HG02973 (cell line): ENCODE data around the gene RCE1.

Source experiments
- ATAC-seq: cut with Tn5 transposase; IDR thresholded peaks from one replicate; pipeline ENCODE4 v1.9.1; 2021; ENCODE audit warnings: moderate library complexity; ENCODE audit not compliant: unreplicated experiment

The RCE1 gene

DNA sequence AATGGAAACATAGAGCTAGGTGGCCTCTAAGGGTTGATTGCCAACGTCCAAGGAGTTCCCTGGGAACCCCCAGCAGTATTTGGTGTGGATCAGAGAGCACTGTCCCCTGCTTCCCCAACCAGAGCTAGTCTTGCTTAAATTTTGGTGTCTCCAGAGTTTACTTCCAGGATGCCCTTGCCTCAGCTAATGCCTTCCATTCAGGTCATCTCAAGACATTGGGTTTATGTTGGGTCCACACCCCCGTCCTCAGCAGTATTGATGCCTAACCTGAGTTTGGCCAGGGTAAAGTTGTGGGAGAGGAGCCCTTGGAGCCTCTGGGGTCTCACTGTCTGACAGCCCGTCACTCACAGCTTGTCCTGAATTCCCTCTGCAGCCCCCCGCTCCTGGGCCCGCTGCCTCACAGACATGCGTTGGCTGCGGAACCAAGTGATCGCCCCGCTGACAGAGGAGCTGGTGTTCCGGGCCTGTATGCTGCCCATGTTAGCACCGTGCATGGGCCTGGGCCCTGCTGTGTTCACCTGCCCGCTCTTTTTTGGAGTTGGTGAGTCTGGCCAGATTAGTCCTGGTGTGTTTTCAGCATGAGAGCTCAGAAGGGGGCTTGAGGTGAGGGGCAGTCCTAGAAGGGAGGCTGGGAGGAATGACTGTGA is 1.4 kb downstream of the RCE1 start:
- no peak for ATAC-seq

DNA sequence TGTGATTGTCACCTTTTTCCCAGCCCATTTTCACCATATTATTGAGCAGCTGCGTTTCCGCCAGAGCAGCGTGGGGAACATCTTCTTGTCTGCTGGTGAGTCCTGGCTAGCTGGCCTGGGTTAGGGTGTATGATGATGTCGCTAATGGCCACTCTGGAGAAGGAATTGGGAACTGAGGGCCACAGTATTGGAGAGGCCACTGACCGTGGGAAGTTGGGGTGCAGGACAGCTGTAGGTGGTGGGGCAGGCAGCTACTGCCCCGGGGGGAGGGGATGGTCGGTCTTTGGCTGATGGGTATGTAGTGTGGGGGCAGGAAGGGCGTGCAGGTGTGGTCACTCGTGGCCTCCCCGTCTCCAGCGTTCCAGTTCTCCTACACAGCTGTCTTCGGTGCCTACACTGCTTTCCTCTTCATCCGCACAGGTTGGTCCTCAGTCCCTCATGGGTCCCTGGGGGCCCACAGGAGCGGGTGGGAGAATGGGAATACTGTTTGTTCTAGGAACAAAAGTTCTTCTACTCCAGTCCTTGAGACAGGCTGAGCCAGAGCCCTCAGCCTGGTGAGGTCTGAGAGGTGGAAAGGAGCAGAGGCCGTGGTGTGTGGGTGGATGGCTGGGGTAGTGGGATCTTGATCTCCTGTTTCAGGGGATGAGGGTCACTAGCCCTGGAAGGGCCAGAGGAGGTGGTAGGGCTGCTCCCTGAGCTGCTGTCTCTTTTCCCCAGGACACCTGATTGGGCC is 2.1 kb downstream of the RCE1 start:
- ATAC-seq = no peak

DNA sequence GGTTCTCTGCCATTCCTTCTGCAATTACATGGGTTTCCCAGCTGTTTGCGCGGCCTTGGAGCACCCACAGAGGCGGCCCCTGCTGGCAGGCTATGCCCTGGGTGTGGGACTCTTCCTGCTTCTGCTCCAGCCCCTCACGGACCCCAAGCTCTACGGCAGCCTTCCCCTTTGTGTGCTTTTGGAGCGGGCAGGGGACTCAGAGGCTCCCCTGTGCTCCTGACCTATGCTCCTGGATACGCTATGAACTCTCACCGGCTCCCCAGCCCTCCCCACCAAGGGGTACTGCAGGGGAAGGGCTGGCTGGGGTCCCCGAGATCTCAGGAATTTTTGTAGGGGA is 2.6 kb downstream of the RCE1 start:
- no peak for ATAC-seq

DNA sequence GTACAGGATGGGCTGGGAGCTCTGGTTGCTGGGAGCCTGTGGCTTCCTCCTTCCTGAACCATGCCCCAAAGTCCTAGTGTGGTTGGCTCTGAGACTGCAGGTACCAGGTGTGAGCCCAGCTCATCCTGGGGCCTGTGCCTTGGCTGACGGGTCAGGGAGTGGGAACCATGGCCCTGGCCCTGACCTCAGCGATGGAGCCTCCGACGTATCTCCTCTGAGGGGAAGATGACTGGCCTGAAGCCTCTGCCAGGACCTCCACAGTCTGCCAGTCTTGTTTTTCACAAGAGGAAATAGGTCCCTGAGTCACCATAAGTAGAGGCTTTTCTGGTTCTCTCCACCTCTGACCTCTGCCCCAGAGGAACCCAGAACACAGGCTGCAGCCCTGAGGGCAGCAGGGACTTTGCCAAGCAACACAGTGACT is 3.4 kb downstream of the RCE1 start:
- ATAC-seq = no peak

DNA sequence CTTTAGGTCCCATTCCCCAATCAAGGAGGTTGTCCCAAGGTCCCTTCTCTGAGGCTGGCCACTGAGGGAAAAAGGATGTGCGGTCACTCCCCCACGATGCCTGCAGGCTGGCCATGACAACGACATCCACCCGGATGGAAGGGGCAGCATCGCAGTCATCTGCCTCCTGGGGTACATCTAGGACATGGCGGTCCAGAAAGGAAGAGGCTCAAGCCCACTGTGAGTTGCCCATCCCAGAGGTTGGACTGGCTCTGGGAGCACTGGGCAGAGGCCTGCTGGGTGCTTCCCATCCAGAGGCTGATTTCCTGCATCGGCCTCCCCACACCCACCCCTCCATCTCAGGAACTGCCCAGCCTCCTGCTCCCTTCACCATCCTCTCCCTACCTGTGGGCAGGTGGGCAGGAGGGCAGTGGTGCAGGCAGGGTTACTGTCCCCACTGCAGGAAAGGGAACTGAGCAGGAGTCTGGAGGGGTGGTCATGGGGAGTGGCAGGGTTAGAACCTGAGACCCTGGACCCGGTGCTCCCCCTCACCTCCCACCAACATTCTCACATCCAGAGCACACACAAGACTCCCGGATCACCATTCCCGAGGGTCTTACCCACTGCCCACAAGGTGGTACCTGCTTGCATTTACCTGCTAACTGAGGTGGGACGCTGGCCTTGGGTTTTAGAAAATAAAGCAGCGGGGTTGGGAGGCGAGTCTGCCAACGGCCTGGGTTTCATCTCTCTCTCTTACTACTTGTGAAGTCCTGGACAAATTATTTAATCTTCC is 4.4 kb downstream of the RCE1 start:
- ATAC-seq = no peak

DNA sequence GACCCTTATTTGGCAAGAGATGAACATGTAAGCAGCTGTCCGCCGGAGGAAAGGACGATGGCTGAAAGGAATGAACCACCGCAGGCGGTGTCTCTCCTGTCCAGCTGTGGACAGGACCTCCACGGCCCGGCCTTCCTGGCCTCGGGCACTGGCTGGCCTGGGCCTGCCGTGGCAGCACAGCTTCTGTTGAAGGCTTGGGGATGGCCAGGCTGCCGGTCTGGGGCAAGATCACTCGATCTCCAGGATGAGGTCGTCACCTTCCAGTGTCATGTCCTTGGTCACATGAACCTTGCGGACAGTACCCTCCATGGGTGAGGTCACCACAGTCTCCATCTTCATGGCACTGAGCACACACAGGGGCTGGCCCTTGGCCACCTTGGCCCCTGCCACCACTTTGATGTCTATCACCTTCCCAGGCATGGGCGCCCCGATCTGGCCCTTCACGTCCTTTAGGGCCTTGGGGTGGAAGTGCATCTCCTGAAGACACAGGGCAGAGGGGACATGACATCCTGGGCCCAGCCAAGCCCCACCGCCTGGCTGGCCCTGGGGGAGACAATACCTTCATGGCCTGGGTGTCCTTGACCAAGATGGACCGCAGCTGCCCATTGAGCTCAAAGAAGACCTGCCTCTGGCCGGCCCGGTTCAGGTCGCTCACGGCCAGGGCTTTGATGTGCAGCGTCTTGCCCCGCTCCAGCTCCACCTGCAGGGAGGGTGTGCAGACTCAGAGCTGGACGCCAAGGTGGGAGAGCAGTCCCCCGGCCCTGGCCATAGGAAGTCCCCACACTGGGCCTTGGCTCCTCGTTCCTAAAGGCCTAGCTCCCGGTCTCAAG is 5.6 kb downstream of the RCE1 start:
- ATAC-seq = no peak

DNA sequence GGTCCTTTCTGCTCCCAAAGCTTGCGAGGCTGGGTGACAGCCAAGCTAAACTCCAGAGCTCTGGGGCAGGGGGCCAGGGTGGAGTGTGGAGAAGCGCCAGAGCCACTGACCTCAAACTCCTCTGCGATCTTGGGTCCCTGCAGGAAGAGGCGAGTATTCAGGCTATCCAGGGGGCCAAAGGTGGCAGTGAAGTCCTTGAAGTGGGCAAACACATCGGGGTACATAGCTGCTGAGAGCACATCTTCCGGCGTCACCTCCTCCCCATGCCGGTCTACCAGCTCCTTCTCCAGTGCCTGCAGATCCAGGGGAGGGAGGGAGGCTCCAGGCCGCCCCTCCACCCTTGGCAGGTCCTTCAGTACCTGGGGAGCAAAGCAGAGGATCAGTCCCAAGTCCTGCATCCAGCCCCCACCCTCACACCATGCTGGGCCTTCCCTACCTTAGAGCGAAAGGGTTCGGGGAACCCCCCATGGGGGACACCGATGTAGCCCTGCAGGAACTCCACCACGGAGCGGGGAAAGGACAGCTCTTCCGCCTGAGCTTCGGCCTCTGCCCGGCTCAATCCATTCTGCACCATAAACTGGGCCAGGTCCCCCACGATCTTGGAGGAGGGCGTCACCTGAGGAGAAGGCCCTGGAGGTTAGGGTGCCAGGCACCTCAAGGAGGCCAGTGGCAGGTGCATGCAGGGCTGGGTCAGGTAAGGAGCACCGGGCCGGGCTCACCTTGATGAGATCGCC is 6.4 kb downstream of the RCE1 start:
- no peak for ATAC-seq

DNA sequence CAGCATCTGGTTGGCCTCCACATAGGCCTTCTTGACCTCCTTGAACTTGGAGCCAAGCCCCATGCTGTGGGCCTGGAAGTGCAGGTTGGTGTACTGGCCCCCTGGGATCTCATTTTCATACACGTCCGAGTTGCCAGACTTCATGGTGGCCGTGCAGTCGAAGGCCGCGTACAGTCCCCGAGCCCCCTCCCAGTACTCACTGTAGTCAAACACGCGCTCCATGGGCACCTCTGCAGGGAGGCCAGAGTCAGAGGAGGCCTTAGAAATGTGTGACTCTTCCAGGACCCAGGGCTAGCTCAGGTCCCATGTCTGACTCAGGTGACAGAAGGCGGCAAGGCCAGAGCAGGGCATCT is 7.0 kb downstream of the RCE1 start:
- ATAC-seq = no peak

DNA sequence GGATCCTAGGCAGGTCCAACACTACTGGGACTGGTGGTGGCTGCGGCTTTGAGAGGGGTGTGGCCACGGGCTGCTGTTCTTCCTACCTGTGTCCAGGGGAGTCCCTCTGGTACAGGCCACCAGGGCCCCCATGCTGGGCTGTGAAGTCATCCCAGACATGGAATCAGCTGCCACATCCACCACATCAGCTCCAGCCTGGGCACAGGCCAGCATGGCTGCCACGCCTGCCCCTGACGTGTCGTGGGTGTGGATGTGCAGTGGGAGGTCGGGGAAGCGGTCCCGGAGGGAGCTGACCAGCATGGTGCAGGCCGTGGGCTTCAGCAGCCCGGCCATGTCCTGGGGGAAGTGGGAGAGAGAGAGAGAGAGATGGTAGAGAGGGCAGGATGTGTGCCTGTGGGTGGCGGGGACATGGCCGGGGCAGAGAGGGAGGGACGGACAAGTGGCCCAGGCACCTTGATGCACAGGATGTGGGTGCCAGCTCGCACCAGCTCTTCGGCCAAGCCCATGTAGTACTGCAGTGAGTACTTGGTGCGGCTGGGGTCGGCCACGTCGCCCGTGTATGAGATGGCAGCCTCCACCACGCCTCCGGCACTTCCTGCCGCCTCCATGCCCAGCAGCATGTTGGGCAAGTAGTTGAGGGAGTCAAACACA is 7.5 kb downstream of the RCE1 start:
- no peak for ATAC-seq

DNA sequence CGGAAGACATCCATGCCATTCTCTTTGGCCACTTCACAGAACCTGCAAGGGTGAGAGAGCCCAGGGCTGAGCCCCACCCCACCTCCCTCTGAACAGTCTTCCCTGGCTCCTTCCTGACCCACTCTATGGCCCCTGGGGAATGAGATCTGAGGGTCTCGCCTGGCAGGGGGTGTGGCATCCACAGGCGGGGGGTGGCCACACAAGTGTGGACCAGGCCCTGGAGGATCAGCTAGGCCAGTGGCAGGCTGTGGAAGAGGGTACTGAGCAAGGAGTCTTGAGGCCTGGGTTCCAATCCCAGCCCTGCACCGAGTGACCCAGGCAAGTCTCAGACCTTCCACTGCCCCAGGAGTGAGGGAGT is 8.0 kb downstream of the RCE1 start:
- ATAC-seq = no peak

DNA sequence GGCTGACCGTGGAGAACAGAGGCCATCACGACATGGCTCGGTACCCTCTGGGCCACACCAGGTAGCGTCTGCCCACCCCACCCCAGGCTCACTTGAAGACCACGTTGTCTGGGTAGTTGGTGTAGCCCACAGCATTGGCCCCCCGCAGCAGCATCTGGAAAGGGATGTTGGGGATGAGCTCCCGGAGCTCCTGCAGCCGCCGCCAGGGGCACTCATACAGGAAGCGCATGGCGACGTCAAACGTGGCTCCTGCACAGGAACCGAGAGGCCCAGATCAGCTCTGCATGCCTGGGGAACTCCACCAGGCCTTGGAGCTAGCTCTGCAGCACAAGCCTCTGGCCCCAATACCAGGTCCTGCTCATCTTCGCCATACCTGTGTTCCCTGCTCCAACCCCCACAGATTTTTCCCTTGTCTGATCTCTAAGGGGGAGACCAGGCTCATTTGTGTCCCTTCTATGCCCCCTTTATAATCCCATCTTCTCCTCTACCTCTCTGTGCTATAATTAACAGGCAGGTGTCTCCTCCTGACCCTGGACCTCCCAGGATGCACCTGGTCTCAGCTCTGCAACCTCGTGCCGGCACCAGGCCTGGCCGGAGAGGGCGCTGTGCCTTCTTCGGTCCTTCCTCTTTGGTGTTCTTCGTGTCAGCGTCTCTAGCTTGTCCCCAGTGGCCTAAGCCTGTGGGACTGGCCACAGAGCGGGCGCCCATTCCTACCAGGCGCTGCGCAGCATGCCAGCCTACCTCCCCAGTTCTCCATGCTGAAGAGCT is 8.6 kb downstream of the RCE1 start:
- no peak for ATAC-seq

DNA sequence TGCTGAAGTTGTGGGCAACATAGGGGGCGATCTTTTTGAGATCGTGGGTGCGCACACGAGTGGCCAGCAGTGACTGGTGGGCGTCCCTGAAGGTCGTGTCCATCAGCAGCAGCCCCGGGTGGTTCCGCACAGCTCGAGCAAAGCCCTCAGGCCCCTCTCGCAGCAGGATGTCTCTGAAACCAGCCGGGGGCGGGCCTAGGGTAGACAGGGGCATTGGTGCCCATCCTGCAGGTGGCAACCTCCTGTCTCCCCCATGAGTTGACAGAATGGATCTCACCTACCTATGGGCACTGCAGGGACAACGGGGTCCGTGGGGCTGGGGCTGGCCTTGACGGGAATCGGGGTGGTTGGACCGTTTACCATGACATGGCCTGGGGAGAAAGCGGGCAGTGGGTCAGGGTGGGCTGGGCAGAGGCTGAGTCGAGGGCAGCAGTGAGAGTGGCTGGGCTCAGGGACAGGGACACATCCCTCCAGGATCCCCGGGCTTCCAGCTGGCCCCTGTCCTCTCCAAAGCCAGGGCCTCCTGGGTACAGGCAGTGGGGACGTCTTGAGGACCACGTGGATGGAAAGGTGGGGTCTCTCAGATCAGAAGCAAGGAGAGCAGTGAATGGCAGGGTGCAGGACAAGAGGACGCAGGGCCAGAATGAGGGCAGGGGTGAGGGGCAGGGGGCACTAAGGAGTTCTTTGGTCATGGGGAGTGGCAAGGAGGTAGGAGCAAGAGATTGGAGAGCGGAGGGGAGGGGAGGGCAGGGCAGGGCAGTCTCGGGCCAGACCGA is 9.4 kb downstream of the RCE1 start:
- ATAC-seq = no peak

DNA sequence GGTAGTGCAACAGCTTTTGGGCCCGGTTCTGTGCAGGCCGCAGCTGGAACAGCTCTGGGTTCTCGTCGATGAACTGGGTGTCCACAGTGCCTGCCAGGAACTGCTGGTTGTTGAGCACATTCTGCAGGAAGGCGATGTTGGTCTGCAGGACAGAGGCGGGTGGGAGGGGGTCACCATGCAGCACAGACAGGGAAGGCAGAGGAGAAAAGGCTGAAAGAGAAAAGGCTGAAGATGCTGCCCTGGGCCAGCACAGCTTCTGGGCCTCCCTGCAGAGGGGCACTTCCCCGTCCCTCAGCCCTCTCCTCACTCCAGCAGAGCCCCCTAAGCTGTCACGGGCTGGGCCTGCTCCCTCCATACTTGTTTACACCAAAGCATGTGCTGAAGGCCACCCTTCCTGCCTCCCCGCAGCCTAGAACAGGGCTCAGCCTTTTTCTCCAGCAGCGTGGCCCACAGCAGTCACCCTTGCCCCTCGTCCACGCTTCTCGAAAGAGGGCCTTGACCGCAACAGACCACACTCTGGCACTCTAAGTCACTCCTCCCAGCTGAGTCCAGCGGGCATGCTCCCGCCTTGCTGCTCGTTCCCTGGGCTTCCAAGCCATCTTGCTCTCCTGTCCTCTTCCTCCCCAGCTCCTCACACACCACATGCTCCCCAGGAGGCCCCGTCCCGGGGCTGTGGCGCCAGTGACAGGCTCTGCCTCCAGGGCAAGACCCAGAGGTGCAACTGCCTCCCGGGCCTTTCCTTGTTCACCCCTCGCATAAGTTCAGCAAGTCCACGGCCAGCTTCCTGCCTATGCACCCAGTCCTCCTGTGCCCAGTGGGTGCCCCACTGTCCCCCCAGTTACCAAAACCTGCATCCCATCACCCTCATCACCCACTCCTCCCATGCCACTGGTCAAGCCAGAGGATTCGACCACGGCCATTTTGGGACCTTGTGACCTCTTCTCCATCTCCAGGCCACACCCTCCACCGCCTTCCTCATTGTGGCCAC is 10.3 kb downstream of the RCE1 start:
- no peak for ATAC-seq

DNA sequence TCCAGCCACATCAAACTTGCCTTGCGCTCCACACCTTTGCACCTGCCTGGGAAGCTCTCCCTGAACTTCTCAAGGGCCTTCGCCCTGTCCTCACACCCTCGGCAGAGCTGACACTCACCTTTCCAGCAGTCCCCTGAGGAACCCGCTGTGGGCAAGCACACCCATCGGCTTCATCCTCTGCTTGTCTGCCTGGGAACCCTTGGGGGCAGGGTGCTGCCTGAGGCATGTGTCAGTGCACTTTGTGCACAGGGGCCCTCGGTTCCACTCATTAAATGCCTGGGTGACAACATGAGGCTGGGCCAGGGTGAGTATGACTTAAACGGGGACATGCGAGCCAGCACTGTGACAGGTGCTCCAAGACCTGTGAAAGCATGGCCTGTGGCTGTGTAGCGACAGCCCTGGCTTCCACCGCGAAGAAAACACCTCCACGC is 11.0 kb downstream of the RCE1 start:
- ATAC-seq = no peak

DNA sequence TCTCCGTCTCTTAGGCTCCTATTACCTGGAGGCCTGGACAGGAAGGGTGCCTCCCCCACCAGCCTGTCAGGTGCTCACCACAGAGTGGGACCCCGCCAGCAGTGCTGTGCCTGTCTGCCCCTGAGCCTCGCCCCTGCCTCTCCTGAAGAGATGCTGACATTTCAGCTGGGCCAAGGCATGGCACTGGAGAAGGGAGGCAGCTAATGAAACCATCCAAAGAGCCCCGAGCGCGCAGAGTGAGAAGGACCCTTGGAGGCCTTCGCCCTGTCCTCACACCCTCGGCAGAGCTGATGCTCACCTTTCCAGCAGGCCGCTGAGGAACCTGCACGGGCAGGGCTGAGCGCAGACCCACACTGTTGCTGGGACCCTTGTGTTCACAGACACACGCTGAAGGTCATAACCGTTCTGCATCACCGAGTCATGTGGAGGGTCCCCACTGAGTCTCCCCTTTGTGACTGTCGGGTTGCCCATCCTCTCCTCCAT is 11.5 kb downstream of the RCE1 start:
- no peak for ATAC-seq

DNA sequence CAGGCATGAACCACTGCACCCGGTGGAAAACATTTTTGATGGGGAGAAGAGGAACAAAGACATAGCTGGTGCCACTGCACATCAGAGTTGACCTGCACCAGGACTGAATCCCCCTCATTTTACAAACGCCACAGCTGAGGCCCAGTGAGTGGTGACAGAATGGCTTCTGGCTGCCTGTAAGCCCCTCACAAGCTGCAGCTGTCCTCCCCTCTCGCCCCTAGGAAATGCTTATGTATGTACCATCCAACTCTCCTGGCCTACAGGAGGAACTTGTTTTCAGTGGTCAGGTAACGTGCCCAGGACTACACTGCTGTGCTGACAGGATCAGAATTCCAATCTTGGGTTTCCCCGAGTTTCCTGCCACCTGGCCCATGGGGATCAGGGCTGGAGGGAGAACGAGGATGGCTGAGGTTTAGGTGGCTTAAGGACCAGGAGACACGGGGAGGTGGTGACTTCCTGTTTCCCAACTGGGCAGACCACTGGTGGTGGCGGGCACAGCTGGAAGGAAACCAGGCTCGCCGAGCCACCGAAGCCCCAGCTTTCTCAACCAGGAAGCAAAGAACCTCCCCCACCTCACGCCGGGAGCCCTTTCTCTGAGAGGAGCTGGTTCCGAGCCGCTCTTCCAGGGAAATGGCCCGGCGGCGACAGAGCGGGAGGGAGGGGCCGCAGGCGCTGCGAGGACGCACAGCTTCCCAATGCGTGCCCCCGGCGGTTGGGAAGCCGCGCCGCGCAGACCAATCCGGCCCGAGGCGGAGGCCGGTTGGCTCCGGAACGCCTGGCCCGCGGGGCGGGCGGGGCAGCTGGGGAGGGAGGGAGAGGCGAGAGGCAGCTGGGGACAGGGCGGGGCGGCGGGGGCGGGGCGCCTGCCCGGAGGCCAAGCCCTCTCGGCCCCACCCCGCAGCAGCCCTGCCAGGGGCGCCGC is 12.6 kb downstream of the RCE1 start:
- peak; percentile 60 for ATAC-seq
